T-cell (primary cell): Measurements from ENCODE around the gene GAK. TPM values are rescaled to one million over a fixed set of nuclear protein-coding genes. Genes with fewer than 3 reads are reported as not detected.

Experiments used
- ATAC-seq, 4 experiments: fragments of 200-7000 bp in 3 of 4; fragments of 150-1000 bp in 1 of 4; cut with Tn5 transposase; replicated peaks in 1 of 4; 1 replicate in 3 of 4; 2 replicates in 1 of 4; pipeline ENCODE4 v1.10.0; 2021; ENCODE audit warnings: moderate library complexity in 3 of 4, mild to moderate bottlenecking in 2 of 4, moderate number of reproducible peaks in 1 of 4
- CTCF ChIA-PET, 2 donors: fragments of 300-600 bp; sonication (Branson Sonifier 250); formaldehyde crosslinking; loops; one replicate each; lab custom pipeline; 2022; ENCODE audit warnings: antibody characterized with exemption in 2 of 2; lab: Charles Lee
- POLR2A ChIA-PET, 2 donors: fragments of 300-600 bp; sonication (Branson Sonifier 250); formaldehyde crosslinking; loops; one replicate each; lab custom pipeline; 2022; ENCODE audit warnings: antibody characterized with exemption in 2 of 2; lab: Charles Lee
- DNase-seq, 35 experiments: peaks; one replicate each; pipeline versions ENCODE4 v3.0.0 to v3.0.0-alpha.2; 2013 to 2023
- H3K27ac ChIP-seq: one replicate; pipeline ENCODE4 v1.5.1; 2013; ENCODE audit warnings: low read length
- H3K27me3 ChIP-seq, 2 experiments: replicated peaks in 1 of 2; 1 replicate in 1 of 2; 2 replicates in 1 of 2; pipeline versions ENCODE4 v1.6.1 to v1.7.0; 2013; ENCODE audit warnings: low read length in 1 of 2, mixed read lengths in 1 of 2; ENCODE audit not compliant: control insufficient read depth in 2 of 2, insufficient read depth in 2 of 2; ENCODE audit errors: extremely low read depth in 1 of 2
- H3K36me3 ChIP-seq, 2 donors: 1 replicate in 1 of 2; 2 replicates in 1 of 2; pipeline versions ENCODE4 v1.6.1 to v1.7.0; 2013; ENCODE audit warnings: low read length in 1 of 2; ENCODE audit not compliant: control insufficient read depth in 2 of 2, insufficient read depth in 1 of 2; ENCODE audit errors: extremely low read depth in 1 of 2
- H3K4me1 ChIP-seq, 2 experiments: 1 replicate in 1 of 2; 2 replicates in 1 of 2; pipeline versions ENCODE4 v1.6.1 to v1.7.0; 2013; ENCODE audit warnings: low read length in 2 of 2, mixed read lengths in 1 of 2; ENCODE audit not compliant: insufficient read depth in 2 of 2, control insufficient read depth in 1 of 2; ENCODE audit errors: extremely low read depth in 1 of 2
- H3K4me3 ChIP-seq, 2 donors: 1 replicate in 1 of 2; 2 replicates in 1 of 2; pipeline versions ENCODE4 v1.5.1 to v1.7.0; 2013; ENCODE audit warnings: mild to moderate bottlenecking in 2 of 2, low read length in 1 of 2, moderate library complexity in 1 of 2; ENCODE audit not compliant: control insufficient read depth in 1 of 2; ENCODE audit errors: extremely low read depth in 1 of 2
- H3K9me3 ChIP-seq: 2 replicates; pipeline ENCODE4 v1.7.0; 2013
- H3K27ac Mint-ChIP-seq, 2 donors: one replicate each; pipeline ENCODE4 v1.8.0; 2020 to 2021; ENCODE audit warnings: mild to moderate bottlenecking in 2 of 2, mixed read lengths in 2 of 2
- H3K27me3 Mint-ChIP-seq, 2 donors: one replicate each; pipeline ENCODE4 v1.8.0; 2021 to 2022; ENCODE audit warnings: mixed read lengths in 2 of 2
- H3K36me3 Mint-ChIP-seq: one replicate; pipeline ENCODE4 v1.8.0; 2021; ENCODE audit warnings: mixed read lengths
- H3K4me1 Mint-ChIP-seq, 3 donors: one replicate each; pipeline ENCODE4 v1.8.0; 2020 to 2022; ENCODE audit warnings: mixed read lengths in 3 of 3, mild to moderate bottlenecking in 1 of 3
- H3K4me3 Mint-ChIP-seq, 3 donors: one replicate each; pipeline ENCODE4 v1.8.0; 2020 to 2022; ENCODE audit warnings: mild to moderate bottlenecking in 3 of 3, mixed read lengths in 3 of 3, moderate library complexity in 3 of 3
- H3K9me3 Mint-ChIP-seq, 3 donors: one replicate each; pipeline ENCODE4 v1.8.0; 2020 to 2022; ENCODE audit warnings: mixed read lengths in 3 of 3
- WGBS: methylation state at CpG from one replicate; pipeline ENCODE4 v1.1.5; 2013; ENCODE audit warnings: missing lambda C conversion rate; ENCODE audit not compliant: insufficient coverage; 5-methylcytosine and 5-hydroxymethylcytosine counted together
- total RNA-seq, 35 experiments: library from RNA in 6 of 35; stranded (reverse) in 6 of 35; fragments of 120-200 nt in 1 of 35; gene quantifications; one replicate each; pipeline versions ENCODE4 v1.2.1 to v1.2.4 and lab custom pipeline; 2013 to 2026

The GAK gene
- total RNA-seq, 5 donors from 2014 or later (not counting 1 experiment from before 2014, with no cell fraction given): 182 to 225 (median 218) TPM

GRCh38 chr4:820230-821172 lies 111.6 kb downstream of the GAK start:
- no peak overlapping the region for H3K4me3 ChIP-seq
- no peaks in the 10 kb centered on the region for H3K36me3 ChIP-seq
- Mint-ChIP-seq H3K4me1 (peaks cover 0 to 2% (median 0%) of the 10 kb centered on the region in 3 donors), H3K27me3 (peaks cover 23 to 58% of the 10 kb centered on the region in 2 donors), H3K4me3 (no peak overlapping the region), H3K9me3 (no peaks in the 10 kb centered on the region), H3K27ac (no peak overlapping the region), H3K36me3 (no peaks in the 10 kb centered on the region)
- ChIA-PET CTCF (no interaction called here), POLR2A (no interaction called here)
- H3K27ac ChIP-seq: no peak overlapping the region
- no peak for DNase-seq
- no peaks in the 10 kb centered on the region for H3K9me3 ChIP-seq
- peaks cover 0 to 11% of the 10 kb centered on the region in 2 experiments for H3K4me1 ChIP-seq
- 86% methylated on average over 20 of the region's 24 CpGs for WGBS
- peaks cover 2 to 82% of the 10 kb centered on the region in 2 experiments for H3K27me3 ChIP-seq
- ATAC-seq: no peak

- no peak overlapping the region for H3K27ac Mint-ChIP-seq
- ATAC-seq (no peak), DNase-seq (no peak)
- WGBS: 80% methylated on average over 14 of the region's 20 CpGs
- H3K36me3 Mint-ChIP-seq: no peaks in the 10 kb centered on the region
- Histone ChIP-seq H3K9me3 (no peaks in the 10 kb centered on the region), H3K4me3 (no peak overlapping the region), H3K36me3 (no peaks in the 10 kb centered on the region), H3K4me1 (peaks cover 0 to 4% of the 10 kb centered on the region in 2 experiments), H3K27me3 (peaks cover 2 to 81% of the 10 kb centered on the region in 2 experiments), H3K27ac (no peak overlapping the region)
- no peak overlapping the region for H3K4me3 Mint-ChIP-seq
- H3K9me3 Mint-ChIP-seq: no peaks in the 10 kb centered on the region
- POLR2A ChIA-PET: interaction anchor here in 1 of 2 donors (0.6 kb wide), 1 partner anchor 325 kb away, joined by 5 read pairs; no protein-coding TSS in a partner anchor
- H3K27me3 Mint-ChIP-seq: peaks cover 28 to 57% of the 10 kb centered on the region in 2 donors
- CTCF ChIA-PET: no interaction called here
- peaks cover 0 to 2% (median 0%) of the 10 kb centered on the region in 3 donors for H3K4me1 Mint-ChIP-seq
Observed at GRCh38 chr4:819401-820229, 112.5 kb downstream of the GAK start.

- CTCF ChIA-PET: interaction anchor here in 1 of 2 donors (0.6 kb wide), 1 partner anchor 111 kb away, joined by 6 read pairs; no protein-coding TSS in a partner anchor
Observed at GRCh38 chr4:818106-818921, 113.8 kb downstream of the GAK start.

GRCh38 chr4:815464-816146 lies 116.5 kb downstream of the GAK start:
- POLR2A ChIA-PET: no interaction called here

More at GRCh38 chr4:818106-818921, 113.8 kb downstream of the GAK start:
- Histone ChIP-seq H3K27me3 (peaks cover 2 to 80% of the 10 kb centered on the region in 2 experiments), H3K27ac (no peak overlapping the region), H3K9me3 (no peaks in the 10 kb centered on the region), H3K36me3 (no peaks in the 10 kb centered on the region), H3K4me3 (no peak overlapping the region), H3K4me1 (no peaks in the 10 kb centered on the region)
- H3K36me3 Mint-ChIP-seq: no peaks in the 10 kb centered on the region
- H3K4me1 Mint-ChIP-seq: no peaks in the 10 kb centered on the region
- H3K27me3 Mint-ChIP-seq: peaks cover 41 to 63% of the 10 kb centered on the region in 2 donors
- H3K9me3 Mint-ChIP-seq: no peaks in the 10 kb centered on the region
- no peak overlapping the region for H3K27ac Mint-ChIP-seq
- no peak overlapping the region for H3K4me3 Mint-ChIP-seq
- 86% methylated on average over 41 of the region's 42 CpGs for WGBS
- ATAC-seq (no peak), DNase-seq (no peak)
- POLR2A ChIA-PET: no interaction called here

GRCh38 chr4:814312-814850 lies 117.7 kb downstream of the GAK start:
- ATAC-seq (no peak), DNase-seq (no peak)
- peaks cover 38 to 64% of the 10 kb centered on the region in 2 donors for H3K27me3 Mint-ChIP-seq
- no peak overlapping the region for H3K4me3 Mint-ChIP-seq
- H3K36me3 ChIP-seq: no peaks in the 10 kb centered on the region
- H3K4me1 ChIP-seq: no peaks in the 10 kb centered on the region
- H3K36me3 Mint-ChIP-seq: no peaks in the 10 kb centered on the region
- ChIA-PET CTCF (no interaction called here), POLR2A (no interaction called here)
- peaks cover 10 to 52% of the 10 kb centered on the region in 2 experiments for H3K27me3 ChIP-seq
- H3K27ac ChIP-seq: no peak overlapping the region
- H3K9me3 ChIP-seq: no peaks in the 10 kb centered on the region
- H3K4me3 ChIP-seq: no peak overlapping the region
- H3K4me1 Mint-ChIP-seq: no peaks in the 10 kb centered on the region
- H3K27ac Mint-ChIP-seq: no peak overlapping the region
- H3K9me3 Mint-ChIP-seq: no peaks in the 10 kb centered on the region
- WGBS: 80% methylated on average over 13 of the region's 14 CpGs

More at GRCh38 chr4:815464-816146, 116.5 kb downstream of the GAK start:
- no peaks in the 10 kb centered on the region for H3K36me3 ChIP-seq
- H3K4me3 ChIP-seq: no peak overlapping the region
- WGBS: 22% methylated on average over 3 of the region's 11 CpGs
- H3K4me1 ChIP-seq: no peaks in the 10 kb centered on the region
- CTCF ChIA-PET: interaction anchor here in 1 of 2 donors (0.7 kb wide), 1 partner anchor 59 kb away, joined by 4 read pairs; no protein-coding TSS in a partner anchor
- peaks cover 10 to 63% of the 10 kb centered on the region in 2 experiments for H3K27me3 ChIP-seq
- H3K27ac ChIP-seq: no peak overlapping the region
- no peaks in the 10 kb centered on the region for H3K4me1 Mint-ChIP-seq
- no peaks in the 10 kb centered on the region for H3K9me3 ChIP-seq
- ATAC-seq (no peak), DNase-seq (no peak)
- H3K27me3 Mint-ChIP-seq: peaks cover 38 to 64% of the 10 kb centered on the region in 2 donors
- H3K4me3 Mint-ChIP-seq: no peak overlapping the region
- no peaks in the 10 kb centered on the region for H3K36me3 Mint-ChIP-seq
- H3K27ac Mint-ChIP-seq: no peak overlapping the region
- no peaks in the 10 kb centered on the region for H3K9me3 Mint-ChIP-seq
